A172 (cell line): ENCODE results near the gene SYNPO. TPM values are rescaled to one million over a fixed set of nuclear protein-coding genes. Genes with fewer than 3 reads are reported as not detected.
A peak's percentile ranks its signal among the peaks of the same experiment; 100 is the strongest.

Experiments
- DNase-seq: peaks from one replicate; pipeline ENCODE4 v3.0.0-alpha.2; 2015; ENCODE audit warnings: low spot score
- total RNA-seq: library from RNA; depleted of rRNA; stranded (reverse); fragments of >200 nt; shearing (Covaris generic); gene quantifications from 2 replicates; pipeline ENCODE4 v1.2.3, GENCODE V29; 2014; rRNA removed

Gene SYNPO
- total RNA-seq, result 7.2 and 9.0 TPM in 2 replicates

DNA sequence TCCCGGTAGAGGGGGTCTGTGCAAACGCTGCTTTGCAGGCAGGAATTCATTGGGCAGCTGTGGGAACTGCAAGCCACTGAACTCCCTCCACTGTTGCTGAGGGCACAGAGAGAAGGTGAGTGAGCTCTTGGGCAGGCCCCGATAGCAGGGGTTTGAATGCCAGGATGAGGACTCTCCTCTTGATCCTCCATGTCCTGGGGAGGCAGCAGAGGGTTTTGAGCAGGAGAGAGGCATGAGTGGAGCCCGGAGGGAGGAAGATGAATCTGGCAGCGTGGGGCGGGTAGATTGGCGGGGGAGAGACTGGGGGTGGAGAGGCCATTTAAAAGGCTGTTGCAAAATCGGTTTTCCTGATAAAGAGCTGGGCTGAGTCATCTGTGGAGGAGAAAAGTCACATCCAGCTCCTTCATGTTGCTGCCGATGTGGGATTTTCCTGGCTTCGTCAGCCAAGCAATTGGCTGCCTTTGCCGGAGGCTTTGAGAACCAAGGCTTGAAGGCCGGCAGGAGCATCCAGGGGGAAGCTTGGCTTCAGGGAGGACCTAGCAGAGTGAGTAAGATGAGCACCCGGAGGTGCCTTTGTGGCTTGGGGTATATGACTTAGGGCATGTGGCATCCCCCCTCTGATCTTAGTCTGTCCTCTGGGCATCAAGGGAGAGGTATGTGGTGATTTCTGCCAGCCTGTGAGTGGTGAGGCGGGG, at the start of gene SYNPO:
SYNPO (plus strand) TSS at position 350 of the 695 bp plus-strand sequence. CDS start 7,616 bp downstream, outside the sequence.
- peak; percentile 97 for DNase-seq

- DNase-seq, result no peak
Measured at GRCh38 chr5:150590979-150591695, 49.3 kb upstream of the SYNPO start.

DNA sequence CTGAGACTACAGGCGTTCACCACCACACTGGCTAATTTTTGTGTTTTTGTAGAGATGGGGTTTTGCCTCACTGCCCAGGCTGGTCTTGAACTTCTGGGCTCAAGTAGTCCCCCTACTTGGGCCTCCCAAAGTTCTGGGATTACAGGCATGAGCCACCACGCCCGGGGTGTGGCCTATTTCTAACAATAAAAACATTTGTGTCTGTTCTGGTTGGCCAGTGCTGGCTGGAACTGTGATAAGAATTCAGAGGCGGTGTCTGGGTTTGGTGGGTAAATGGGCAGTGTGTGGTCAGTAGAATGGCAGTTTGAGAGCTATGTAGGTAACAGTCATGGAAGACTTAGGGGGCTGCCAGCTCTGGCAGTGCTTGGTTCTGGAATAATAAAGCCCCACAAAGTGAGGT, 46.9 kb upstream of the SYNPO start:
- DNase-seq, result peak; percentile 30

- no peak for DNase-seq
Measured at GRCh38 chr5:150593996-150594395, 46.5 kb upstream of the SYNPO start.

DNA sequence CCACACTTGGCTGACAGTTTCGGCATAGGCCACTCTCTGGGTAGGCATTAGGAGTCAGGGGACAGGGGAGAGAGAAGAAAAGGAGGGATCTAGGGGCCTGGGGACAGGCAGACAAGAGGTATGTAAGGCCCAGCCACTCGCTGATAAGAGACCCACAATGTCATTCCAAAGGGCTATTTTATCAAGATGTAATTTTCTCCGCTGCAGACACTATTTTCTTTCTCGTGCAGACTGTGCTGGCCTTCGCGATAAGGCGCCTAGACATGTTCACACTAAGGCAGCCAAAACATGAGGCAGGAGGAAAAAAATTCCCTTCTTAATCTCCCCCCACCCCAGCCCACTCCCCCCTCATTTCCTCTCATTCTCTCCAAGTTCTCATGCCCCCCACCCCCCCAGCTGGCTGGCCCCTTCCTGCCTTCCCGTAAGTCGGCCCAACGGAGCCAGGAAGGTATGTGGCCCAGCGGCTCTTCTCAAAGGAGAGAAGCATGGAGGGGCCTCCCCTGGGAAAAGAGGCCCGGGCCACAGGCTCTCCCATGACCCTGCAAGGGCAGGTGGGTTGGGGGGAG, 44.9 kb upstream of the SYNPO start:
- DNase-seq, result no peak

DNA sequence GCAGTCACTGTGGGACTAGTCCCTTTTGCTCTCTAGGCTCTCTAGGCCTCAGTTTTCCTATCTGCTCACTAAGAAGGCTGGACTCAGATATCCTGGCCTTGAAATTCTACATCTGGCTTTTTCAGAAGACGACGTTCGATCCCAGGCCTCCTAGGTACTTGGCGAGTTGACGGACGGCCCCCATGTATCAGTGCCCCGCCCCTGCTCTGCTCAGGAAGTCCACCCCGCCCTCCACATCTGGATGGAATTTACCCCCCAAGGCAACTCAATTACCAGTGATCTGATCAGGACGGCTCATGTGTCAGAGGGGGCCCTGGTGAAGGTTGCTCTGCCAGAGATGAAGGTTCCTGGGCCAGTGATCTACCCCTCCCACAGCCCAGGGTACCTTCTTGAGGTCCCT, 44.1 kb upstream of the SYNPO start:
- no peak for DNase-seq

DNA sequence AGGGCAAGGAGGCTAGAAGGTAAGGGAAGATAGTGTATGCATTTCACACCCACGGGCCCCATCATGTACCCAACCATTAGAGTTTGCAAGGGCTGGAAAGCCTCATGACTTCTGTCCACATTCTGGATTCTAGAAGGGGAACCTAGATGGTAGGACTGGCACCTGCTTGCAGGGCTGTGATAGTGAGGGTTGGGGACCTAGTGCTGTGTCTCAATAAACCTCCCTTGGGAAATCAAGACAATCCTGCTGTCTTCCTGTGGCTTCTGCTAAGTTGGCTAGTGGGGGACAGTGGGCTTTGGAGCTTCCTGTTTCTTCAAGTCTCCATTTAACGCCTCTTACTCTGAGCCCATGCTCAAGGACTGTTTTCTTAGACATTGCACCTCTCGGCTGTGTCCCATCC, 43.6 kb upstream of the SYNPO start:
- DNase-seq, result no peak

GRCh38 chr5:150598006-150598405, 42.5 kb upstream of the SYNPO start:
- DNase-seq, result no peak

- no peak for DNase-seq
Measured at GRCh38 chr5:150598821-150599273, 41.6 kb upstream of the SYNPO start.

DNA sequence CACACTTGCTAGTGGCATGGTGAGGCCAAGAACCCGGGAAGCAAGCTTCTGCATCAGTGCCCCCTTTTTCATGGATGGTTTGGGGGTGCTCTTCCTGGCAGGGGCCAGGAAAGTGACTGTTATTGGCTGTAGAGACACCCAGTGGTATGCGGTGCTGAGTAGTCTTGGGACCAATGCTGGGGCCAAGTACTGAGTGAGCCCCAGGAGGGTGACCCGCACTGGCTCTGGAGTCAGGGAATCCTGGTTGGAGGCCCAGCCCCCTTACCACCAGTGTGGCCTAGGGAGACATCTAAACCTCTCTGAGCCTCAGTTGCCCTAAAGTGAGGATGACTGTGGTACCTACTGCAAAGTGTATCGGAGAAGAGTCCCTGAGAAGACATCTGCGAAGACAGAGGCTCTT, 41.2 kb upstream of the SYNPO start:
- no peak for DNase-seq

GRCh38 chr5:150599917-150600511, 40.4 kb upstream of the SYNPO start:
- peak; percentile 88 for DNase-seq

GRCh38 chr5:150600616-150601490, 39.6 kb upstream of the SYNPO start:
- DNase-seq, result no peak

- DNase-seq, result no peak
Measured at GRCh38 chr5:150601491-150602345, 38.7 kb upstream of the SYNPO start.

DNA sequence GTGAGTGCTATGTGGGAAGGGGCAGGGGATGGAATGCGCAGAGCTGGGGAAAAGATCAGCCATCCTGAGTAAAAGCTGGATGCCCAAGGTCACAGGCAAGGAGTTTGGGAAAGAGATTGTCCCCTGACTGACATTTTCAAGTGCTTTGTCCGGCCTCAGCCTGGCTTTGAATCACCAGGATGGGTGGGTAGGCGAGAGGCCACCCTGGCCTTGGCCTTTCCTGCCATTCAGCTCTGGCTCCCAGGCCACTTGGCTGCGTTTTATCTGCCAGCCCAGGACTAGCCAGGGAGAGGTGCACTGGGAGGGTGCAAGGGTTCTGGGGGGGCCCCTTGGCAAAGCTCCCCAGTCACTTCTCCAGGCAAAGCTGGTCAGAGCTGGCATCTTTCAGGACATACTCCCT, 37.4 kb upstream of the SYNPO start:
- DNase-seq, result no peak

DNA sequence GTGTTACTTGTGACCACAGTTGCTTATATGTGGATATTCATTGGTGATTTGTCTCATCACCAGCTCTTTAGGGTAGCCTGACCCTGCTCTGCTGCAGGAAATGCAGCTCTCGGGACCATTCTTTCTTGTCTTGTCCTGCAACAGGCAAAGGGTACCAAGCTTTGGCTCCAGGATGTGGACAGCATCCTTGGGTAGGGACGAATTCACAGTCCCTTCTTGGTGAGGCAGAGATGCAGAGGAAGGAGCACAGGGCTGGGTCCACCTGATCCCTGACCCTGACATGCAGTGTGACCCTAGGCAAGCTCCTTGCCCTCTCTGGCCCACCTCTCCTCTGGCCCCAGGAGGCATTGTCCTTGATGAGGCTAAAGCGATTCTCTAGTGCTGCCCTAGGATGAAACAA, 37.0 kb upstream of the SYNPO start:
- no peak for DNase-seq

- no peak for DNase-seq
Measured at GRCh38 chr5:150604010-150604409, 36.5 kb upstream of the SYNPO start.

- DNase-seq, result no peak
Measured at GRCh38 chr5:150604894-150605440, 35.5 kb upstream of the SYNPO start.

- DNase-seq, result no peak
Measured at GRCh38 chr5:150605546-150605945, 34.9 kb upstream of the SYNPO start.

- no peak for DNase-seq
Measured at GRCh38 chr5:150606476-150606875, 34.0 kb upstream of the SYNPO start.

- no peak for DNase-seq
Measured at GRCh38 chr5:150607105-150607504, 33.4 kb upstream of the SYNPO start.
